Activated T-cell treated with anti-CD3 and anti-CD28 coated beads for 48 hours (primary cell): ENCODE data around the gene ARHGAP27.
"Not testable (repeated sequence)": the region's sequence is repeated elsewhere in the genome, so short reads cannot be mapped to it uniquely, and the experiment has no call there.

ENCODE experiments used
- DNase-seq: peaks from one replicate; pipeline ENCODE4 v3.0.0-alpha.2; 2020; ENCODE audit warnings: low read depth

ARHGAP27 gene

DNA sequence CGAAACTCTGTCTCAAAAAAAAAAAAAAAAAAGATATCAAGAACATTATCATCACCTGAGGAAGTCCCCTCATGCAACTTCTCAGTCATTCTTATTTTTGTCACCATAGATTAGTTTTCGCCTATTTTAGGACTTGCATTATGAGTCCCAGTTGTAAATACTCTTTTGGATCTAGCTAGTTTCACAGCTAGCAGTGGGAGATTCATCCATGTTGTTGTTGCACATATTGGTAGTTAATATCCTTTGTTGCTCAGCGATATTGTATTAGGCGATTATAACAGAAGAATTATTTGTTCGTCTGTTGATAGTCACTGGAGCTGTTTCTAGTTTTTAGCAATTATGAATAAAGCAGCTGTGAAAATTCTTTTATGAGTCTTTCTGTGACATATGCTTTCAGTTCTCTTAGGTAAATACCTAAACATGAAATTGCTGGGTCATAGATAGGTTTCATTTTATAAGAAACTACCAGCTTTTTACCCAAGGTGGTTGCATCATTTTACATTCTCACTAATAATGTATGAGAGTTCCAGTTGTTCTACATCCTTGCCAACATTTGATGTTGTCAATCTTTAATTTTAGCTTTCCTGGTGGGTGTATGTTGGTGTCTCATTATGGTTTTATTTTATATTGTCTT is 75.2 kb downstream of the ARHGAP27 start:
- DNase-seq, result no peak

GRCh38 chr17:45355087-45355486 is 77.6 kb downstream of the ARHGAP27 start:
- DNase-seq, result no peak

- DNase-seq, result peak; percentile 21
These were observed 79.6 kb downstream of the ARHGAP27 start for GRCh38 chr17:45353043-45353442.

GRCh38 chr17:45351831-45352230 is 80.8 kb downstream of the ARHGAP27 start:
- no peak for DNase-seq

DNA sequence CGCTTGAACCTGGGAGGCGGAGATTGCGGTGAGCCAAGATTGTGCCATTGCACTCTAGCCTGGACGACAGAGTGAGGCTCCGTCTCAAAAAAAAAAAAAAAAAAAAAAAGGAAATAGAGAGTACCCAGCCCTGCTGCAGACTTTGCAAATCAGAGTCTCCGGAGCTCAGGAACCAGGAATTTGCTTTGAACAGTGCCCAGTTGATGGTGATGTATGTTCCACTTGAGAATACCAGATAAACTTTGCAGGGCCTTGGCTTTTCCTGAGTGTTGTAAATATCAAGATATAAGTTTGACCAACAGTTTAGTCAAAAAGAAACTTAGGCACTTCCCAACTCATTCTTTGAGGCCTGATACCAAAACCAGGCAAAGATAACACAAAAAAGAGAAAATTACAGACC is 85.2 kb downstream of the ARHGAP27 start:
- no peak for DNase-seq

DNA sequence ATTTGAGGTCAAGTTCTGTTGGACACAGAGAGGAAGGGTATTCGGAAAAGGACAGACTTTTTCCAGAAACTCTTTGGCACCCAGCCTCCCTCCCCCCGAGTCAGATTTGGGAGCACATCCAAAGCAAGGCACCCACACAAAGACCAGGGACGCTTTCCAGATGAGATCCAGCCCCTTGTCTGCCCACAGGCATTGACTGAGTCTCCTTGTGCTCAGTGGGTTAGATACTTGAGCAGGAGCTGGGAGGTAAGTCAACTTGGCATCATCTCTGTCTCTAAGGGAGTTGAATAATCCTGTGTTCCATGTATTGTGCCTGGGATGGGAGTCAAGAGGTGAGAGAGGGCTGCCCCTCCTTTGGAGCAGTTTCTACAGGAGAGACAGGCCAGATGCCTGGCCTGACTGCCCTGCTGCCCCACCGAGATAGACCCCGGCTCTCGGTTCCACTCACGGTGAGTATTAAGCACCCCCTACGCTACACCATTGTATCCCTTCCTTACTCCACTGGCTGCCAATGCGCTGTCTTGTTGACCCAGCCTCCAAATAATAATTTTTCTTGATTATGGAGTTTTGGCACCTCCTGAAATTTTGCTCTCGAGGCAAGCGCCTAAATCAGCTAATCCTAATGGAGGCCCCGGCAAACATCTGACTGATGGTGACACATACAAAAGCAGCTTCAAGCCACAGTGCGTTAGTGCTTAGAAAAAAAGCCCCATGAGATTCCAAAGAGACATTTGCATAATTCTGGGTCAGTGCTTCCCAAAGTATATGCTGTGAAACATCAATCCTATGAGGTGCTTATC is 86.3 kb downstream of the ARHGAP27 start:
- no peak for DNase-seq

DNA sequence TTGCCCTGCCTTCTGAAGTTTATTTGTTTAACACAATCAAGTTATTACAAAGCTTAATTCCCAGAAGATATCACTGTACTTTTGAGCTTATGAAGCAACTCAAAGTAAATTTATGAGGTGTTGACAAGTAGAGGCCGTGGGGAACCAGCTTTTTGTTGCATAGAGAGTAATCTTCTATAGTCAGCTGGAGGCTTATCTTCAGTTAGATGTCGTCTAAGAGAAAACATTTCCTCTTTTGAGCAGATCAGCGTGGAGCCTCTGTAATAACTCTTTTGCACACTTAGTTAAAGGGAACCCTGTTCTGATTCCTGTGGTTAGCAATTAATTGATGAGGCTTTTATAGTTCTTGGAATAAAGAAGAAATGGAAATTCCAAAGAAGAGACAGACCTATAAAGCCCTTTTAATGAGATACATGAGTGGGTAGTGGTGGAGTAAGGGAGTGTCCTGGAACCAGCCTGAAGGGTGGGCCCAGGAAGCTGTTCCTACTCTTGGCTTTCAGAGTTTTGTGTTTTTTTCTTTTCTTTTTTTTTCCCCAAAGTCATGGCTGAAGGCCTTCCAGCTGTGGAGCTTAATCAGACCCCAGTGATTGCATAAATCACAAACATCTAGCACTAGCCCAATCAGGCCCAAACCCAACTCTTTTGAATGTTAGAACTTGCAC is 87.0 kb downstream of the ARHGAP27 start:
- DNase-seq, result no peak

DNA sequence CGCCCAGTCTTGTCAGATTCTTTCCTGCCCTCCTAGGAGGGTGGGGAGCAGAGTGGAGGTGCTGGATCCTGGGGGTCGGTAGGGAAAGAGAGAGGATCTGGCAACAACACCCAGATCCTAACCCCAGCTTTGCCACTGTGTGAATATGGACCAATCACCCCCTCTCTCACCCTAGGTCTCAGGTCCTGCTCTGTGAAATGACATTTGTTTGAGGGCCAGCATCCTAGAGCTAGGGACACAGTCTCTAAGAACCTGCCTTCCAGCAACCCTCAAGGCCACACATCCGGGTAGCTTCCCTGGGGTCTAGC is 87.5 kb downstream of the ARHGAP27 start:
- DNase-seq, result no peak

DNA sequence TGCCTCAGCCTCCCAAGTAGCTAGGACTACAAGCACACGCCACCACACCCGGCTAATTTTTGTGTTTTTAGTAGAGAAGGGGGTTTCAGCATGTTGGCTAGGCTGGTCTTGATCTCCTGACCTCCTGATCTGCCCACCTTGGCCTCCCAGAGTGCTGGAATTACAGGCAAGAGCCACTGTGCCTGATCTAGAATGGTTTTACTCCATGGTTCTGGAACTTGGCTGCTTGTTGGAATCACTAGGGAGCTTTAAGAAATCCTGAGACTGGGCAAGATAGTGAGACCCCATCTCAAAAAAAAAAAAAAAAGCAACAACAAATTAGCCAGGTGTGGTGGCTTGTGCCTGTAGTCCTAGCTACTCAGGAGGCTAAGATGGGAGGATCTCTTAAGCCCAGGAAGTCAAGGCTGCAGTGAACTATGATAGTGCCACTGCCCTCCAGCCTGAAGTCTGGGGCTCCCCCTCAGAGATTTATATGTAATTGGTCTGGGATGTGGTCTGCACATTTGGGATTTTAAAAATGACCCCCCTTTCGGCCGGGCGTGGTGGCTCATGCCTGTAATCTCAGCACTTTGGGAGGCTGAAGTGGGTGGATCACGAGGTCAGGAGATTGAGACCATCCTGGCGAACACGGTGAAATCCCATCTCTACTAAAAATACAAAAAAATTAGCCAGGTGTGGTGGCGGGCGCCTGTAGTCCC is 88.6 kb downstream of the ARHGAP27 start:
- DNase-seq, result not testable (repeated sequence)
